ENCODE data around the gene ATP8A1.

DNA sequence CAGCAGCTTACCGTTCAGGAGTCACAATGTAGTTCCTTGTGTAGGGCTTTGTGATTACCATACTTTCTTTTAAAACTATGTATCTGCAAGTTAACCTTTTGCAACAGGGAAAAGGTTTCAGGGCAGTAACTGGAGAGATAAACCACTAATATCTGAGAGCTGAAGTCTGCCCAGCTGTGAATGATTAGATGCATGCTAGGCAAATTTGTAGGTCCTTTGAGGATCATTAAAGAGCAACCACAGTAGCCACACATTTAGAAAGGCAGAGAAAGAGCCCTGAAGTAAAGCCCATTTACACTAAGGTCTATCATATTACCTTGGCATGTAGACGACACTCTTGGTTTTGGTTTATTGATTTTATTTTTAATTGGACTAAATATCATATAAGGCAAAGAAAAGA lies 60.0 kb downstream of the ATP8A1 start:
- TF ChIP-seq CTCF (IDR thresholded peaks at IDR 0.05; ENCODE audit: borderline replicate concordance, extremely low read depth, low read length, poor library complexity, severe bottlenecking) (no peak), EZH2 (IDR thresholded peaks at IDR 0.05; ENCODE audit: borderline replicate concordance, low read depth, low read length, severe bottlenecking) (no peak)
